ENCODE data around the gene EPB41L1. TPM values are rescaled to one million over a fixed set of nuclear protein-coding genes. Genes with fewer than 3 reads are reported as not detected.

EPB41L1 gene
- total RNA-seq, 1 donor from 2014 or later = 31.4 TPM

- Mint-ChIP-seq H3K9me3 (ENCODE audit: unreplicated experiment) (no peaks in the 10 kb centered on the region), H3K27ac (ENCODE audit: unreplicated experiment) (no peak overlapping the region), H3K4me3 (ENCODE audit: unreplicated experiment) (no peak overlapping the region), H3K4me1 (ENCODE audit: unreplicated experiment) (peaks cover 18% of the 10 kb centered on the region), H3K36me3 (ENCODE audit: unreplicated experiment) (no peaks in the 10 kb centered on the region), H3K27me3 (ENCODE audit: unreplicated experiment) (no peaks in the 10 kb centered on the region)
- no peak for DNase-seq (ENCODE audit: extremely low spot score, unreplicated experiment)
- no peak for TF ChIP-seq CTCF (IDR thresholded peaks at IDR 0.05)
Observed at GRCh38 chr20:36144336-36144735, 10.2 kb upstream of the EPB41L1 start.

DNA sequence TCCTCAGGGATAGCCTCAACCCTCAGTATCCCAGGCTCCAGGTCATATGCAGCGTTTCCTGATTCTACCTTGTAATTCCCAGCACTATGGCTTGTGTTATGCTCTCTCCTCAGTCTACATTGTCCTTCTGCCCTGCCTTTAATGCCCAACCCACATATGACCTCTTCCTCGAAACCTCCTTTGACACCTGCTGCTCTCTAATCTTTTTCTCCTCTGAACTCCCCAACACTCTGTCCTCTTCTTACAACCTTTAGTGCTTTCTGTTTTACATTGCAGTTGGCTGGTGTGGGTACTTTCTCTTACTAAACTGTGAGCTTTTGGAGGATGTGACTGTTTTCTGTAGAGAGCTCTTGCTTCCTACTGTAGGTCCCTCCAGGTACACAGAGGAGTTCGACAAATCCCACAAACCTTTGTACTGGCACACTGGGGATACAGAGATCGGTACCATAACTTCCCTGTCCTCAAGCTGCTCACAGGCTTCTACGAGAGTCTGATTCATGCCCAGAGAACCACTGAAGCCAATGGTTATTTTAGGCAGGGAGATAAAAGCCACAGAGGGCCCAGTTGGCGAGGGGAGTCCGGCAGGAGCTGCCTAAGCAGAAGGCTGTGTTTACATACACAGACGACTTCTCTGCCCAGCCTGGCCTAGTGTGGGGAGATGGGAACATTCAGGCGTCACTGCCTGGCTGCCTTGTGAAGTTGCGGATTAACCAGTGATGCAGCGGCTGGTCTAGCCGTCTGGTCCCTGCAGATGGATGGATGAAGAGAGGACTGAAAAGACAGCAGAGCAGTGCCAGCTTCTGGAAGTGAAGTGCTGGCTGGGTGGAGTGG, 8.4 kb upstream of the EPB41L1 start:
- no peak for TF ChIP-seq CTCF (IDR thresholded peaks at IDR 0.05)
- Mint-ChIP-seq H3K27me3 (ENCODE audit: unreplicated experiment) (no peaks in the 10 kb centered on the region), H3K36me3 (ENCODE audit: unreplicated experiment) (no peaks in the 10 kb centered on the region), H3K9me3 (ENCODE audit: unreplicated experiment) (no peaks in the 10 kb centered on the region), H3K4me3 (ENCODE audit: unreplicated experiment) (no peak overlapping the region), H3K27ac (ENCODE audit: unreplicated experiment) (no peak overlapping the region), H3K4me1 (ENCODE audit: unreplicated experiment) (peaks cover 23% of the 10 kb centered on the region)
- DNase-seq (ENCODE audit: extremely low spot score, unreplicated experiment) = no peak

DNA sequence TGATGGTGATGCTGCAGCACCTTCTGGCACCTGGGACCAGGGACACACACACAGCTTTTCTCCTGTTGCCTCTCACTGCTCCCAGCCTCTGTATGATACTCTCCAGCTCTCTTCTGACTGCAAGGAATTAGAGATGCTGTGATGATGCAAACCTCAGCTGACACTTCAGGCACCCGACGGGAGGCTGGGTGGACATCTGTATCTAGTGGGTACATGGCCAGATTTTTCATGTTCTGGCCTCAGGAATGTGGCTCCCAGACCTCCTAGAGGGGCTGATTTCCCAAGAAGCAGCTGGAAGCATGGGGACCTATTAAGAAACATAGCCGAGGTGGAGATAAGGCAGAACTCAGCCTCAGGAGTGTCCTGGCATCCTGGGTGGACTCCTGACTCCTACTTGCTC, 6.8 kb upstream of the EPB41L1 start:
- no peak overlapping the region for H3K4me3 Mint-ChIP-seq (ENCODE audit: unreplicated experiment)
- DNase-seq (ENCODE audit: extremely low spot score, unreplicated experiment) = no peak
- no peaks in the 10 kb centered on the region for H3K36me3 Mint-ChIP-seq (ENCODE audit: unreplicated experiment)
- TF ChIP-seq CTCF (IDR thresholded peaks at IDR 0.05) = no peak
- peaks cover 32% of the 10 kb centered on the region for H3K4me1 Mint-ChIP-seq (ENCODE audit: unreplicated experiment)
- no peak overlapping the region for H3K27ac Mint-ChIP-seq (ENCODE audit: unreplicated experiment)
- H3K9me3 Mint-ChIP-seq (ENCODE audit: unreplicated experiment) = no peaks in the 10 kb centered on the region
- no peaks in the 10 kb centered on the region for H3K27me3 Mint-ChIP-seq (ENCODE audit: unreplicated experiment)

DNA sequence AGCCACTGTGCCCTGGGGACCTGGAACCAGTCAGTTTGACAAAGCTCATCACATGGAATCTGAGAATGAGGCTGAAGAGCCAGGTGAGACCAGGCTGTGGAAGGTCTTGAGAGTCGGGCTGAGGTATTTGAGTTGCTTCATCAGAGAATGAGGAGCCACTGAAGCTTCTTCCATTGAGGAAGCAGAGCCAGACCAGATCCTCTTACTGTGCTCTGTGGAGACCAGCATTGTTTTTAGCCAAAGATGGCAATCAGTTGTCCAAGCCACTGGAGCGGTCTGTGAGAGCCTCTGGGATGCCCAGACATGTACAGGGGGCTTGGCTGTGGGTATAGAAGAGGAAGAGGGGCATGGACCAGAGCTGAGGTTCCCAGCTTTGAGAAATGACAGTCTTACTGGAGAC, 6.1 kb upstream of the EPB41L1 start:
- H3K9me3 Mint-ChIP-seq (ENCODE audit: unreplicated experiment) = no peaks in the 10 kb centered on the region
- DNase-seq (ENCODE audit: extremely low spot score, unreplicated experiment) = no peak
- peaks cover 39% of the 10 kb centered on the region for H3K4me1 Mint-ChIP-seq (ENCODE audit: unreplicated experiment)
- H3K27me3 Mint-ChIP-seq (ENCODE audit: unreplicated experiment) = no peaks in the 10 kb centered on the region
- TF ChIP-seq CTCF (IDR thresholded peaks at IDR 0.05) = no peak
- no peaks in the 10 kb centered on the region for H3K36me3 Mint-ChIP-seq (ENCODE audit: unreplicated experiment)
- no peak overlapping the region for H3K4me3 Mint-ChIP-seq (ENCODE audit: unreplicated experiment)
- no peak overlapping the region for H3K27ac Mint-ChIP-seq (ENCODE audit: unreplicated experiment)

DNA sequence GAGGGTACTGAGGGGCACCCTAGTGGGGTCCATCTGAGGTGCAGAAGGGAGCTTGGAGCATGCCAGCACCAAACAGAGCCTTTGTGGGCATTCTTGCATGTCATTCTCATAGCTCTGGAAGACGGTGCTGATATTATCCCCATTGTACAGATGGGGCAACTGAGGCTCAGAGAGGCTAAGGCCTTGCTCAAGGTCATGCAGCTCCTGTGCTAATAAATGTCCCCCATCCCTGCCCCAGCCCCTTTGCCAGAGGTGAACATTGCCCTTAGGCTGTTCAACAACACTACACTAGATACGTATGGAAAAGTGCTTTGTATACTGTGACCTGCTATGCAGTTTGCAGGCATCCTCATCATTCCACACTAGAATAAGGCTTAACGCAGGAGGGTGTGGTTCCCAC, 5.5 kb upstream of the EPB41L1 start:
- Mint-ChIP-seq H3K4me1 (ENCODE audit: unreplicated experiment) (peaks cover 41% of the 10 kb centered on the region), H3K36me3 (ENCODE audit: unreplicated experiment) (no peaks in the 10 kb centered on the region), H3K27me3 (ENCODE audit: unreplicated experiment) (no peaks in the 10 kb centered on the region), H3K9me3 (ENCODE audit: unreplicated experiment) (no peaks in the 10 kb centered on the region), H3K4me3 (ENCODE audit: unreplicated experiment) (no peak overlapping the region), H3K27ac (ENCODE audit: unreplicated experiment) (no peak overlapping the region)
- DNase-seq (ENCODE audit: extremely low spot score, unreplicated experiment) = no peak
- TF ChIP-seq CTCF (IDR thresholded peaks at IDR 0.05) = no peak
